HG03045 (cell line): ENCODE results near the gene LAMB1.

Source experiments
- ATAC-seq: cut with Tn5 transposase; IDR thresholded peaks from one replicate; pipeline ENCODE4 v1.9.1; 2021; ENCODE audit warnings: mild to moderate bottlenecking, moderate library complexity; ENCODE audit not compliant: unreplicated experiment

LAMB1 gene

GRCh38 chr7:107949443-107949935 is 53.5 kb downstream of the LAMB1 start:
- no peak for ATAC-seq

DNA sequence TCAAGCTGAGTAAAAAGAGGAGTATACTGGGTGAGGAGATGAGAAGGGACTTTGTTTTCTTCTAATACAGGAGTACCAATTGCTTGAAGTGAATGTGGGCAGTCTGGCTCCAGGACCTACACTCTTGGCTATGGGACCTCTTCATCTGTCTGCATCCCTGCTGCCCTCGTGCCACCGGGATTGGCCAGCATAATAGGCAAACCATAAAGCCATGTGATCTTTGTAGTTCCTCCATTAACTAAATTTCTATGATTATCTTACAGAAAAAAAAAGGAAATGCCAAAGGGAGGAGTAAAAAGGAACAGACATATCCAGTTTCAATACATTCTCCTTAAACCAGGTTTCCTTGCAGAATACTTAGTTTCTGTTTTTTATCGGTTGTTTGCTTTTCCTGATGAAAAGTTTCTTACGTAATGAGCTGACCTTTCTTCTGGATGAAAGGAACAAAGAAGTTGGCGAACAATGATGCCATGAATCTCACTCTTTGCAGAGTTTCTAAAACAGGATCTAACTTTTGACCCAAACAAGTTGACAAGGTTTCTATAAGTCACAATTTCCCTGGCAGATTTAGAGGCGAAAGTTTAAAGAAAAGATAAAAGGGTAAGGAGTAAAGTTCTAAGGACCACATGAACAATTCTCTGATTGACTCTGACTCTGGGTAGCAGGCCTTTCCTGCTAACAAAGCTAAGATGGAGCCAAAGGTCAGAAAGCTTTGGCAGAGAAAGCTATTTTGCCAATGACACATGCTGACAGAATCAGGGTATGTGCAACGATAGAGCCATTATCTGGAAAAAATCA is 54.1 kb downstream of the LAMB1 start:
- no peak for ATAC-seq

GRCh38 chr7:107946881-107947280 is 56.1 kb downstream of the LAMB1 start:
- ATAC-seq = no peak

DNA sequence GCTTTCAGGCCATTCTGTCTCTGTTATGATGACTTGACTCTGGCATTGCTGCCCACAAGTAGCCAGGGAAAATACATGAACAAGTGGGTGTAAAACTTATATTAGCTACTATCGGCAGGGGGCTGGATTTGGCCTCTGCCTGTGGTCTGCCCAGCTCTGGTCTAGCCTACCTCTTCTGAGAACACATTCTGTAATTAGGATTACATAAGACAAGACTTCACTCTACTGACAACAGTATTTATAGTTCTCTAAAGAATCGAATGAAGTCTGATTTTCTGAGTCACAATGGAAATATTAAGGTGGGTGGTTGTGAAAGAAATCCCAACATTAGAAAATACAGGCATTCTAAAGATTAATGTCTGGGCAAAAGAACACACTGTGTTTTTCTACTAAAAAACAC is 56.5 kb downstream of the LAMB1 start:
- no peak for ATAC-seq

GRCh38 chr7:107945332-107945731 is 57.6 kb downstream of the LAMB1 start:
- ATAC-seq = no peak

- ATAC-seq = no peak
Measured at GRCh38 chr7:107944411-107945169, 58.4 kb downstream of the LAMB1 start.

DNA sequence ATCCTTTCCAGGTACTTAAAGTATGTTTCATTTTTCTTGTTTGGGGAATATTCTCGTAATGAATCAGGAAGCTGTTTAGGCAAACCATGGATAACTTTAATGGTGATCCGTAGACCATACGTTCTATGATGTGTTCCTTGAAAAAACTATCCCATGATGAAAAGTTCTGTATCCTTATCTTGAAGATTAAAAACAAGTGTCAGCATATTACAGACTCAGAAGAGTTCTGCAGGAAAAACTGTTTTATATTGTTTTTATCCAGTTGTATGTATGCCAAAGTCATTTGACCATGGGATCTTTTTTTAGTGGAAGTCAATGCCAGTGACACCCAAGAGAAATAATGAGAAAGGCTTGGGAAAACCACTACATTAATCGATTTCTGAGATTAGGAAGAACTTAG is 59.9 kb downstream of the LAMB1 start:
- no peak for ATAC-seq

- no peak for ATAC-seq
Measured at GRCh38 chr7:107940951-107941350, 62.0 kb downstream of the LAMB1 start.

- ATAC-seq = no peak
Measured at GRCh38 chr7:107939573-107940489, 63.1 kb downstream of the LAMB1 start.

DNA sequence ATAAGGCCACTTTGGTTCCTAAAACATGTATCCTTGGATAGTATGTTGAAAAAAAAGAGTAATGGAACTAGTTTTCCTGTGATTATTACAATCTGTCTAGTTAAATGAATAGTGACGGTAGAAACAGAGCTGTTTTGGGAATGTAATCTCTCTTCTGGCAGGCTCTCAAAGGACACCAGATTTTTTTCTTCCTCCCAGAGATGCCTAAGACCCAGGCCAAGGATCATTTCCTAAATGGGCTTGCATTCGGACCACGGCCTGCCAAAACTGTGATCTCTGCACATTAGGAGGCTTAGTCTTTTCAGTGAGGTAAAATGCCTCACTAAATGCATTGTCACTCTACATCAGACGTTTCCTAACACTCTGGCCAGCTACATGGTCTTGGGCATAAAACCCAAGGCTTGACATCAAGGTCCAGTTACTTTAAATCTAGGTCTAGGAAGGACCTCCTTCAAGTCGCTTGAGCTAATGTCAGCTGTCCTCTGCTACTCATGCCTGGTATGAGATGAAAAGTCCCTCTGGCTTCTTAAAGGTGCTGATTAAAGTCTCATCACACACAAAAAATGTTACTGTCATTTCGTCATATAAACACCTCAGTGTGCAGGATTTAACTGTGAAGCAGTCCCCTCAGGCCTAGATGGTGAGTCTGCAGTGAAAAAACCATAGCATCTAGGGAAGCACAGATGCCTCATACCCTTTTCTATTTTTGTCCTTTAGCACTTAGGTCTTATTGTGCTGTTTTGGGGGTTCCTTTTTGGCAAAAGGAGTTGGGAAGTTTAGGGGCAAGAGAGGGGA is 64.3 kb downstream of the LAMB1 start:
- ATAC-seq = no peak

DNA sequence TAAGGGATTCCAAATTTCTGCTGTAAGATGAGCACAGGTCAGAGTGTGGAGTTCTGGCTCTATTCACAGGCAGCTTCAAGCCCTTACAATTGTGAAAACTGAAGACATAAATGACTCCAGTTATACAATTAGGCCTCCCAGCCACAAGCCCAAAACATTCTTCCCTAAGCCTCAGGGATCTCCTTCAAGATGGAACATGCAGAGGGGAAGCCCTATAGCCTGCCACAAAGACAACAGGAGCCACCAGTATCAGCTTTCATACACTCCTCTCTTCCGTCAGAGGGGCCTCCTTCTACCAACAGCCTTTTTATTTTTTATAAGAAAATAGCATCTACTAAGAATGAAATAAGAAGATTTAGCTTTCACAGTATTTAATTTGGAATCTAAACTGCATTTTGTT is 65.4 kb downstream of the LAMB1 start:
- no peak for ATAC-seq

GRCh38 chr7:107936312-107936711 is 66.6 kb downstream of the LAMB1 start:
- no peak for ATAC-seq

- no peak for ATAC-seq
Measured at GRCh38 chr7:107934991-107935770, 67.8 kb downstream of the LAMB1 start.

GRCh38 chr7:107933386-107934013 is 69.5 kb downstream of the LAMB1 start:
- ATAC-seq = no peak

GRCh38 chr7:107932805-107933204 is 70.2 kb downstream of the LAMB1 start:
- ATAC-seq = no peak

DNA sequence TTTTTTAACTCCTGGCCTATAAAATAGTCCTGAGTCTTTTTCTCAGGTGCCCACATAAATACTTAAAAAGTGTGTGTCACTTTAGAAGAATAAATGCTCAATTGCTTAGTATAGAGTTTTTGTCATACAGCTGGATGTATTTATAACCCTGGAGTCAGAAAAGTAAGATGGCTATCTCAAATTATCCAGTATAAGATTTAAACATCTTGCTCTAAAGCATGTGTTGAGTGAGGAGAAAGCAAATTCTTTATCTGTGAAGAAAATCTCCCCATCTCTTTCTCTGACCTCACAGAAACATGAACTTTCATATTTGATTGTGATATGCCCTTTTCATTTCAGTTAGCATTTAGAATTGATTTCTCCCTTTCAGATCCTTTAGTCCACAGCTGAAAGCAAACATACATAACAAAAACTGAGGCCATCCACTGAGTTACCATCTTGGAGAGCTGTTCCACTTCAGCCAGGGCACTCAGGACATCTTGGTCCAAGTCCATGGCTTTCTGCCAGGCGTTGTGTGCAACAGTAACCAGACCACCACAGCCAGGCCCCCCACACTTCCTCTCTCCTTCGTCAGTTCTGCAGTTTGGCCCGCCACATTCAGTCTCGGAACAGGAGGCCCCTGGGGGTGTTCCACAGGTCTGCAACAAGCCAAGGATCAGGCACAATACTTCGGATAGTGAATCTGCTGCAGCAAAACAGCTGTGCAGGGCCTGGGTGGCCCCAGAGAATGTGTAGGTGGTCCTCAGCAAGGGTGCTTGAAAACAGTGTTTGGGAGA is 71.0 kb downstream of the LAMB1 start:
- no peak for ATAC-seq

- ATAC-seq = no peak
Measured at GRCh38 chr7:107926481-107926880, 76.5 kb downstream of the LAMB1 start.

DNA sequence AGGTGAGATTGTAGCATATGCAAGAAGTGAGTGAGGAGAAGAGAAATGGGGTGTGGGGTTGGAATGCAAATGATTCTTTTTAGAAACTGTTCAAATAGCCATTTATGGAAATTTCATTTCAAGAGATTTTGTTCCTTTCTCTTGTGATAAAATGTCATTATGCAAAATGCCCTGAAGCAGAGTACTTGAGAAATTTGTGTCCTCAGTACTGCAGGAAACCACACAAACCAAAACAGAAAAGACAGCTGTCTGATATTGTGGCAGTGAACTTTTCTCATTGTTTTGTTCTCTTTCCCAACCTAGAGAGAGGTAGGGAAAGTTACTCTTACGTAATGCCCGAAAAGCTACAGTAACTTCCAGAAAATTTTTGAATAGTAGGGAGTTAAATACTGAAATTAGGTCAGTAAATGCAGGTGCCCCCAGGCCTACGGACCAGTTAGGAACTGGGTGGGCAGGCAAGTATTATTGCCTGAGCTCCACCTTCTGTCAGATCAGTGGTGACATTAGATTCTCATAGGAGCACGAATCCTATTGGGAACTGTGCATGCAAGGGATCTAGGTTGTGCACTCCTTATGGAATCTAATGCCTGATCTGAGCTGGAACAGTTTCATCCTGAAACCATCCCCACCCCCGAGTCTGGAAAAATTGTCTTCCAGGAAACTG is 78.0 kb downstream of the LAMB1 start:
- ATAC-seq = peak; percentile 96
